Peyer's patch (tissue), 4 donors: ENCODE measurements around the gene NET1.

Experiments
- CTCF ChIP-seq, 6 experiments: fragments of 450-650 bp in 4 of 6; fragments of 200-600 bp in 2 of 6; sonication (generic) in 1 of 6; IDR thresholded peaks; one replicate each; pipeline ENCODE4 v1.5.1; 2017 to 2019; ENCODE audit warnings: antibody characterized with exemption in 6 of 6, mild to moderate bottlenecking in 3 of 6, moderate library complexity in 1 of 6
- POLR2A ChIP-seq, 2 donors: fragments of 450-650 bp; IDR thresholded peaks; one replicate each; pipeline ENCODE4 v1.5.1; 2017; ENCODE audit warnings: antibody characterized with exemption in 2 of 2, mild to moderate bottlenecking in 2 of 2, moderate library complexity in 2 of 2

DNA sequence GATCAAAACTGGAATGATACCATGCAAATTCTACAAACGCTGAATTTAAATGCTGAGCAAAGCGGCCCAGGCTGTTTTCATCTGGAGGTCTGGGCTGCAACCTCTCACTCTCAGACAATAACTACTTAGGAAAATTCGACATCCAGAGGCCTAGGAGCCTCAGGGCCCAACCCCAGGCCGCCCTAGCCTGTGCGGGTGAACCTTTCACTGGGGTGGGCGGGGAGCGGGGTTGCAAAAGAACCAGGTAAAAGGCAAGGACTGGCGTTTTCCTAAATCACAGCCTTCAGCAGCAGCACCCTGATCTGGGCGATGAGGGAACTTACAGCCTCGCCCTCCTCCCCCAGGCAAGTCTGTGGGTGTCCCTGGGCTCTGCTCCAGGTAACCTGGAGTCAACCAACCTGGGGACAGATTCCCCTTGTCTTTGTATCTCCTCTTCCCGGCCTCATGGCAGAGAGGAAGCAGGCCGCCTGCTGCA is 53.7 kb downstream of the NET1 start:
- TF ChIP-seq CTCF (IDR thresholded peaks at IDR 0.05) (no peak), POLR2A (IDR thresholded peaks at IDR 0.05) (no peak)
